ENCODE results near the gene PCBP4. TPM values are rescaled to one million over a fixed set of nuclear protein-coding genes. Genes with fewer than 3 reads are reported as not detected.

Gene PCBP4
- total RNA-seq, 1 donor from 2014 or later = 10.3 TPM

DNA sequence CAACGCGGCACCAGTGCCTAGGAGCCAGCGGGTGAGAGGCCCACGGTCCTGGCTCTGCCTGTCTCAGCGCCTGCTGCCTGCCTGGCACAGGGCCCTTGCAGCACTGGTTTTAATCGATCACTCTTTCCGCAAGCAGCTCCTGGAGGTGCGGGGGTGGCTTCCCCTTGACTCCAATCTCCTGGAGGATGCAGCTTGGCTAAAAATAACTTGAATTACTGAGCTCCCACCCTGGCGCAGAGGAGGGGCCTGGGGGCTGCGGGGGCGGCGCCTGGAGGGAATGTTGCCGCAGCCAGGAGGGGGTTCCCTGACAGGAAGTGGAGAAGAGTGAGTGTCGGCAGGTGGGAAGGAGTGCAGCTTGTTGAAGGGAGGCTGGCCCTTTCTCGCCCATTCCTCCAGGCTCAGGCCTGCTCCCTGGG lies 38.3 kb upstream of the PCBP4 start:
- H3K4me1 Mint-ChIP-seq = peaks cover 5% of the 10 kb centered on the region
- ATAC-seq (ENCODE audit: low read depth) = no peak
- DNase-seq = no peak
- ChIA-PET CTCF (interaction anchor here (5.5 to 6.1 kb wide), 2 partner anchors 51 to 138 kb away, joined by 24 to 78 read pairs; partner anchors contain the start of gene DUSP7), POLR2A (no interaction called here)
- H3K9me3 Mint-ChIP-seq = no peaks in the 10 kb centered on the region
- intact Hi-C loops (cut with micrococcal nuclease) = no loop called here
- no peak overlapping the region for H3K27ac Mint-ChIP-seq
- no peak overlapping the region for H3K4me3 Mint-ChIP-seq
- TF ChIP-seq, protein P1, sequence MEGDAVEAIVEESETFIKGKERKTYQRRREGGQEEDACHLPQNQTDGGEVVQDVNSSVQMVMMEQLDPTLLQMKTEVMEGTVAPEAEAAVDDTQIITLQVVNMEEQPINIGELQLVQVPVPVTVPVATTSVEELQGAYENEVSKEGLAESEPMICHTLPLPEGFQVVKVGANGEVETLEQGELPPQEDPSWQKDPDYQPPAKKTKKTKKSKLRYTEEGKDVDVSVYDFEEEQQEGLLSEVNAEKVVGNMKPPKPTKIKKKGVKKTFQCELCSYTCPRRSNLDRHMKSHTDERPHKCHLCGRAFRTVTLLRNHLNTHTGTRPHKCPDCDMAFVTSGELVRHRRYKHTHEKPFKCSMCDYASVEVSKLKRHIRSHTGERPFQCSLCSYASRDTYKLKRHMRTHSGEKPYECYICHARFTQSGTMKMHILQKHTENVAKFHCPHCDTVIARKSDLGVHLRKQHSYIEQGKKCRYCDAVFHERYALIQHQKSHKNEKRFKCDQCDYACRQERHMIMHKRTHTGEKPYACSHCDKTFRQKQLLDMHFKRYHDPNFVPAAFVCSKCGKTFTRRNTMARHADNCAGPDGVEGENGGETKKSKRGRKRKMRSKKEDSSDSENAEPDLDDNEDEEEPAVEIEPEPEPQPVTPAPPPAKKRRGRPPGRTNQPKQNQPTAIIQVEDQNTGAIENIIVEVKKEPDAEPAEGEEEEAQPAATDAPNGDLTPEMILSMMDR (IDR thresholded peaks at IDR 0.05) = no peak
- peaks cover 2% of the 10 kb centered on the region for H3K27me3 Mint-ChIP-seq
- no peaks in the 10 kb centered on the region for H3K36me3 Mint-ChIP-seq (ENCODE audit: low read depth)

DNA sequence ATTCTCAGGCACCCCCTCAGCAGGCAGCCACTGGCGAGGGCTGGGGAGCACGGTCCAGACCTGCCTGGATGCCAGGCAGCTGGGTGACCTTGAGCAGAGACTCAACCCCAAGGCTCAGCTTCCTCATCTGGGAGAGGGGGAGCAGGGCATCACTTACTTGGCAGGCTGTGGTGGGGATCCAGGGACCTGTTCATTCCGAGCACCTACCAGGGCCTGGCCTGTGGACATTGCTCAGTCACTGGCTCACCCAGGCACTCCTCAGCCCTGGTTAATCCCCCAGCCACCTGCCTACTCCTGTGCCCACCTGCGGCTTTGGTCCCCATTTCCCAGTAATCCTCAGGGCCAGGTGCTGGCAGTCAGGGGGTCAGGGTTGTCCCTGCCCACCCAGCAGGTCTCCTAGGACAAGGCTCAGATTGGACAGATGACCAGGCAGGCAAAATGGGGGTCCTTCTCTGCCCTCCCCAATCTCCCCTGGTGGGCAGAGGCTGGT lies 37.7 kb upstream of the PCBP4 start:
- TF ChIP-seq, protein P1 (IDR thresholded peaks at IDR 0.05) = no peak
- H3K36me3 Mint-ChIP-seq (ENCODE audit: low read depth) = no peaks in the 10 kb centered on the region
- peaks cover 2% of the 10 kb centered on the region for H3K27me3 Mint-ChIP-seq
- intact Hi-C loops (cut with micrococcal nuclease) = loop anchor here (5.0 kb wide), 2 partner anchors 217 to 272 kb away; partner anchors contain the start of gene WDR82
- CTCF ChIA-PET = interaction anchor here (4.5 to 6.1 kb wide), 3 partner anchors 52 to 138 kb away, joined by 24 to 78 read pairs (median 38); partner anchors contain the start of gene DUSP7
- ATAC-seq (ENCODE audit: low read depth) (no peak), DNase-seq (no peak)
- H3K4me1 Mint-ChIP-seq = peaks cover 5% of the 10 kb centered on the region
- POLR2A ChIA-PET = interaction anchor here (0.6 kb wide), 1 partner anchor 333 kb away, joined by 3 read pairs; no protein-coding TSS in a partner anchor
- no peaks in the 10 kb centered on the region for H3K9me3 Mint-ChIP-seq
- no peak overlapping the region for H3K27ac Mint-ChIP-seq
- no peak overlapping the region for H3K4me3 Mint-ChIP-seq

DNA sequence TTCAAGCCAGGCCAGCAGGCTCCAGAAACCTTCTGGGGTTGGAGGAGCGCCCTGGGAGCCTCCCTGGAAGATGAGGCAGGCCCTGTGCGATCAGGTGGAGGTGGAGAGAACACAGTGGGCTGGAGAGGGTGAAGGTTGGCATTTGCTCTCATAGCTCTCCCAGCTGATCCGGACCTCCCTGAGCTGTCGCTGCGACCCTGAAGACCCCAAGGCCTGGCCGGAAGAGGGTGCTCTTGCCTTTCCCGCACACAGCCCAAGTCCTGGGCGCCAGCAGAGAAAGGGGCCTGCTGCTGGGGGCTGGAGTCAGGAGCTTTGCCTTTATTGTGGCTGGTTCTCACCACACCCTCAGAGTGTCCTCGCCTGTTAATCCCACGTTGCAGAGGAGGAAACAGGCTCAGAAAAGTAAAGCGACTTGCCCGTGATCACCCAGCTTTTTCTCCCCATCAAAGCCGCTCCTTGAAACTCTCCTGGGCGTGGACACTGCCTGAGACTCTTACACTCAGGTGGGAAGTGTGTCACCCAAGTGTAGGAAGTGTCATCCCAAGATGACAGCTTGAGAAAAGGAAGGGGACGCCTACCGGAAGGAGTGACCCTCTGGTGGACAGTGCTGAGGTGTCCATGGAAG lies 37.0 kb upstream of the PCBP4 start:
- POLR2A ChIA-PET = interaction anchor here (0.6 kb wide), 1 partner anchor 333 kb away, joined by 3 read pairs; no protein-coding TSS in a partner anchor
- H3K4me1 Mint-ChIP-seq = peaks cover 5% of the 10 kb centered on the region
- no peak overlapping the region for H3K4me3 Mint-ChIP-seq
- H3K27ac Mint-ChIP-seq = no peak overlapping the region
- H3K27me3 Mint-ChIP-seq = peaks cover 2% of the 10 kb centered on the region
- CTCF ChIA-PET = interaction anchor here (4.5 to 6.1 kb wide), 3 partner anchors 52 to 139 kb away, joined by 24 to 78 read pairs (median 38); partner anchors contain the start of gene DUSP7
- intact Hi-C loops (cut with micrococcal nuclease) = loop anchor here (5.0 kb wide), 2 partner anchors 218 to 273 kb away; partner anchors contain the start of gene WDR82
- TF ChIP-seq, protein P1 (IDR thresholded peaks at IDR 0.05) = no peak
- H3K9me3 Mint-ChIP-seq = no peaks in the 10 kb centered on the region
- DNase-seq (no peak), ATAC-seq (ENCODE audit: low read depth) (no peak)
- no peaks in the 10 kb centered on the region for H3K36me3 Mint-ChIP-seq (ENCODE audit: low read depth)

GRCh38 chr3:52002748-52003147 lies 35.5 kb upstream of the PCBP4 start:
- Mint-ChIP-seq H3K36me3 (ENCODE audit: low read depth) (no peaks in the 10 kb centered on the region), H3K9me3 (no peaks in the 10 kb centered on the region), H3K27ac (no peak overlapping the region), H3K27me3 (peaks cover 2% of the 10 kb centered on the region), H3K4me1 (peaks cover 5% of the 10 kb centered on the region), H3K4me3 (no peak overlapping the region)
- no peak for DNase-seq
- intact Hi-C loops (cut with micrococcal nuclease) = loop anchor here (5.0 kb wide), 2 partner anchors 220 to 275 kb away; partner anchors contain the start of gene WDR82
- TF ChIP-seq, protein P1 (IDR thresholded peaks at IDR 0.05) = no peak
- ChIA-PET POLR2A (interaction anchor here (0.6 to 1.1 kb wide), 2 partner anchors 52 to 54 kb away, joined by 3 read pairs; no protein-coding TSS in a partner anchor), CTCF (interaction anchor here (0.9 to 6.1 kb wide), 8 partner anchors 20 to 144 kb away, joined by 3 to 78 read pairs (median 6); partner anchors contain the start of genes ACY1, DUSP7 and RRP9)
- no peak for ATAC-seq (ENCODE audit: low read depth)
